Stimulated activated naive CD8-positive, alpha-beta T cell treated with anti-CD3 and anti-CD28 coated beads, Interleukin-15, Interleukin-2, amounts not matched to agents 100 ng/mL and 50 ng/mL, for 24 hours (primary cell): ENCODE data around the gene RAP2B.

Experiments
- H3K27ac Mint-ChIP-seq: one replicate; pipeline ENCODE4 v1.8.0; 2021; ENCODE audit warnings: mild to moderate bottlenecking, mixed read lengths
- H3K27me3 Mint-ChIP-seq: one replicate; pipeline ENCODE4 v1.8.0; 2021; ENCODE audit warnings: mixed read lengths
- H3K36me3 Mint-ChIP-seq: one replicate; pipeline ENCODE4 v1.8.0; 2021; ENCODE audit warnings: low read depth, mixed read lengths
- H3K4me1 Mint-ChIP-seq: one replicate; pipeline ENCODE4 v1.8.0; 2021; ENCODE audit warnings: low read depth, mixed read lengths
- H3K4me3 Mint-ChIP-seq: one replicate; pipeline ENCODE4 v1.8.0; 2021; ENCODE audit warnings: mild to moderate bottlenecking, mixed read lengths
- H3K9me3 Mint-ChIP-seq: one replicate; pipeline ENCODE4 v1.8.0; 2021; ENCODE audit warnings: mixed read lengths

RAP2B gene

DNA sequence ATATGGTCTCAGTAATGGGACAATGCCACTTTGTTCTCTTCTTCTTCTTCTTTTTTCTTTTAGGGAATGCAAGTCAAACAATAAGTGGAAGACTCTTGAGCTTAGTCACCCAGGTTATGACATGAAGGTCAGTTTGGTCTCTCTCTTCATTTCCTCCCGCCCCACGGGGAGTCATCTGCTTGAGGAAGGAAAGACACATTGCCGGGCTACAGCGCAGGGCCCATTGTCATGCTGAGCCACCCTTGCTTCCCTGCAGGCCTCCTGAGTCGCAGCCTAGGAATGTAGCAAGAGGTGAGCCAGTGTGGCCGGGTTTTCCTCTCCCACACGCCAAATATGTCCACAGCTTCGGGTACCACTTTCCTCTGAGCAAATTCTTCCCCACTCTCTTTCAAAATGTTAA, 47.6 kb downstream of the RAP2B start:
- Mint-ChIP-seq H3K9me3 (no peaks in the 10 kb centered on the region), H3K27ac (no peak overlapping the region), H3K4me1 (peaks cover 26% of the 10 kb centered on the region), H3K4me3 (no peak overlapping the region), H3K27me3 (no peaks in the 10 kb centered on the region), H3K36me3 (no peaks in the 10 kb centered on the region)

DNA sequence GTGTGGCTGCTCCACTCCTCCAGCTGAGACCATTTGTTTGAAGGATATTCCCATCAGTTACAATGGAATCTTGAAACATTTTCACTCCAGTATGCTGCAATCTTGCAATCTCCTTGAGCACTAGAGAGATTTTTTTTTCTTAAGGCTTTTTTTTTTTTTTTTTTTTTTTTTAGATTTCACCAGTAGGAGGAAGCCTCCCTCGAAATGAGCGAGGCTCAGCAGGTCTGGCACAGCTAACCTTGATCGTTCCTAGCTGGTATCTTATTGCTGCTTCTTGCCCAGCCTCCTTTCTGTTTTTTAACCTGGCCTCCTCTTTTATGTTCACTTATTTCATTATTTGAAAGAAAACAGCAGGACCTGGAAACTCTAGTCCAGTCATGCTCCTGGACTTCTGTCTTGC, 48.1 kb downstream of the RAP2B start:
- Mint-ChIP-seq H3K4me1 (peaks cover 26% of the 10 kb centered on the region), H3K27me3 (no peaks in the 10 kb centered on the region), H3K4me3 (no peak overlapping the region), H3K36me3 (no peaks in the 10 kb centered on the region), H3K27ac (peak overlapping the region; percentile 26), H3K9me3 (no peaks in the 10 kb centered on the region)

GRCh38 chr3:153210660-153211059, 48.6 kb downstream of the RAP2B start:
- Mint-ChIP-seq H3K4me1 (peaks cover 26% of the 10 kb centered on the region), H3K27me3 (no peaks in the 10 kb centered on the region)

DNA sequence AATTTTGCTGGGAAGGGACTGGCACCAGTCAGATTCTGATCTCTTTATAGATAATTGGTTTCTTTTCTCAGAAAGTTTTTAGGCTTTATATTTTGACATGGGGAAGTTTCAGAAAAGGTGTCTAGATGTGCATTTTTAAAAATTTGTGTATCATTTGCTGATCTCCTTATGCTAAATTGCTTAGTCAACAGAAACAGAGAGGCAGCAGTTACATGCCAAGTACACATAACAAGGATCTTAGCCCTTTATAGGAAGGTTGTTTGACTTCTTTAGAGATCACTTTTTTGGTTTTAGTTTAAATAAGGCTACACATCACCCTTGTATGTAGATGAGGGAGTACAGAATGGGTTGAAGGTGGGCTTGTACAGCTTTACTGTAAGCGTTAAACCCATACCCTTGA, 53.5 kb downstream of the RAP2B start:
- peaks cover 7% of the 10 kb centered on the region for H3K9me3 Mint-ChIP-seq
- no peaks in the 10 kb centered on the region for H3K36me3 Mint-ChIP-seq
- H3K27me3 Mint-ChIP-seq: no peaks in the 10 kb centered on the region
- H3K27ac Mint-ChIP-seq: no peak overlapping the region
- no peak overlapping the region for H3K4me3 Mint-ChIP-seq
- peaks cover 34% of the 10 kb centered on the region for H3K4me1 Mint-ChIP-seq

More at GRCh38 chr3:153210660-153211059, 48.6 kb downstream of the RAP2B start:
- H3K4me3 Mint-ChIP-seq: no peak overlapping the region
- no peak overlapping the region for H3K27ac Mint-ChIP-seq
- H3K9me3 Mint-ChIP-seq: no peaks in the 10 kb centered on the region
- no peaks in the 10 kb centered on the region for H3K36me3 Mint-ChIP-seq

DNA sequence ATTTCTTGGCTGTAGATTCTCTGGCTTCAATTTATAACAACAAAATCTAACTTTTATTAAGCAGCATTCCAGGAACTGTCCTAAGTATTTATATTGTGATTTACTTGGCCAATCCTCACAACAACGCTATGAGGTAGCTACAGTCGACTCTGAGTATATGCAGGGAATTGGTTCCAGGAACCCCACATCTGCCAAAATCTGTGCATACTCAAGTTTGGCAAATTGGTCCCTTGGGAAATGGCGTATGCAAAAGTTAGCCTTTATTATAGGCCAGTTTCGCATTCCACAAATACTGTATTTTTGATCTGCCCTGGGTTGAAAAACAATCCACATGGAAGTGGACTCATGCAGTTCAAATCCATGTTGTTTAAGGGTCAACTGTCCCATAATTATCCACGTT, 53.9 kb downstream of the RAP2B start:
- H3K4me1 Mint-ChIP-seq: peaks cover 34% of the 10 kb centered on the region
- H3K36me3 Mint-ChIP-seq: no peaks in the 10 kb centered on the region
- peaks cover 7% of the 10 kb centered on the region for H3K9me3 Mint-ChIP-seq
- H3K27me3 Mint-ChIP-seq: no peaks in the 10 kb centered on the region
- H3K27ac Mint-ChIP-seq: no peak overlapping the region
- no peak overlapping the region for H3K4me3 Mint-ChIP-seq

DNA sequence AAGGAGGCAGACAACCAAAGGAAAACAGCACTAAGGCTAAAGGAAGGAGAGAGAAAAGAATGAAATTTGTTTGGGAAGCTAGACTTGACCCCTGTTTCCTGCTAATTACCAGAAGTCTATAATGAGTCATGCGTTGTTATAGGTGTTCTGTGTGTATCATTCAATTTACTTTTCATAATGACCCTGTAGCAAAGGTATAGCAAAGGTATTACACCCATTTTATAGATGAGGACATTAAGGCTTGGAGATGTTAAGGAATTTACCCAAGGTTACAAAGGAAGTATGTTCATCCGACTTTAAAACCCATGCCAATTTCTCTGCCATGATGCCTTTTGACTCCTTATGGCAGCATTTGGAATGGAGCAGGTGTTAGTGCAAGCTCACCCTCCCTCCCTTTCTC, 54.9 kb downstream of the RAP2B start:
- H3K36me3 Mint-ChIP-seq: no peaks in the 10 kb centered on the region
- no peak overlapping the region for H3K4me3 Mint-ChIP-seq

GRCh38 chr3:153219146-153219545, 57.1 kb downstream of the RAP2B start:
- peaks cover 7% of the 10 kb centered on the region for H3K9me3 Mint-ChIP-seq
- H3K36me3 Mint-ChIP-seq: no peaks in the 10 kb centered on the region
- no peak overlapping the region for H3K27ac Mint-ChIP-seq
- H3K27me3 Mint-ChIP-seq: no peaks in the 10 kb centered on the region
- peaks cover 52% of the 10 kb centered on the region for H3K4me1 Mint-ChIP-seq
- no peak overlapping the region for H3K4me3 Mint-ChIP-seq

More for the DNA sequence above, 54.9 kb downstream of the RAP2B start:
- Mint-ChIP-seq H3K9me3 (peaks cover 7% of the 10 kb centered on the region), H3K4me1 (peaks cover 44% of the 10 kb centered on the region), H3K27me3 (no peaks in the 10 kb centered on the region), H3K27ac (no peak overlapping the region)
